GM19395 (cell line): Measurements from ENCODE around the gene EIF4E.
"Not testable (repeated sequence)": the region's sequence is repeated elsewhere in the genome, so short reads cannot be mapped to it uniquely, and the experiment has no call there.

Source experiments
- ATAC-seq: cut with Tn5 transposase; IDR thresholded peaks from one replicate; pipeline ENCODE4 v1.9.1; 2021; ENCODE audit warnings: mild to moderate bottlenecking, moderate library complexity; ENCODE audit not compliant: unreplicated experiment

Gene EIF4E

GRCh38 chr4:98880884-98881283 lies 48.0 kb downstream of the EIF4E start:
- not testable (repeated sequence) for ATAC-seq

- ATAC-seq, result no peak
Observed at GRCh38 chr4:98879515-98879914, 49.4 kb downstream of the EIF4E start.

GRCh38 chr4:98873059-98873458 lies 55.9 kb downstream of the EIF4E start:
- ATAC-seq, result no peak

- not testable (repeated sequence) for ATAC-seq
Observed at GRCh38 chr4:98872120-98872906, 56.6 kb downstream of the EIF4E start.

GRCh38 chr4:98867648-98868047 lies 61.3 kb downstream of the EIF4E start:
- ATAC-seq, result no peak

- no peak for ATAC-seq
Observed at GRCh38 chr4:98865059-98865458, 63.9 kb downstream of the EIF4E start.

- ATAC-seq, result no peak
Observed at GRCh38 chr4:98864560-98864959, 64.4 kb downstream of the EIF4E start.

- no peak for ATAC-seq
Observed at GRCh38 chr4:98862371-98862770, 66.6 kb downstream of the EIF4E start.

GRCh38 chr4:98861100-98861884 lies 67.6 kb downstream of the EIF4E start:
- ATAC-seq, result no peak

- no peak for ATAC-seq
Observed at GRCh38 chr4:98851806-98852205, 77.1 kb downstream of the EIF4E start.

- no peak for ATAC-seq
Observed at GRCh38 chr4:98850937-98851336, 78.0 kb downstream of the EIF4E start.

GRCh38 chr4:98848448-98848847 lies 80.5 kb downstream of the EIF4E start:
- ATAC-seq, result no peak

- ATAC-seq, result no peak
Observed at GRCh38 chr4:98845960-98846359, 83.0 kb downstream of the EIF4E start.

GRCh38 chr4:98842917-98843316 lies 86.0 kb downstream of the EIF4E start:
- not testable (repeated sequence) for ATAC-seq

GRCh38 chr4:98838977-98839618 lies 89.8 kb downstream of the EIF4E start:
- ATAC-seq, result no peak

- ATAC-seq, result no peak
Observed at GRCh38 chr4:98838531-98838930, 90.4 kb downstream of the EIF4E start.

GRCh38 chr4:98833384-98833783 lies 95.5 kb downstream of the EIF4E start:
- ATAC-seq, result no peak

- not testable (repeated sequence) for ATAC-seq
Observed at GRCh38 chr4:98831036-98831435, 97.9 kb downstream of the EIF4E start.
